Activated T-helper 1 cell treated with Interleukin-2 at 50 U/mL for 16 hours (primary cell): ENCODE results near the gene ARHGEF35.
"Not testable (repeated sequence)": the region's sequence is repeated elsewhere in the genome, so short reads cannot be mapped to it uniquely, and the experiment has no call there.

Source experiments
- DNase-seq: peaks from one replicate; pipeline ENCODE4 v3.0.0-alpha.2; 2020; ENCODE audit warnings: low read depth

The ARHGEF35 gene

DNA sequence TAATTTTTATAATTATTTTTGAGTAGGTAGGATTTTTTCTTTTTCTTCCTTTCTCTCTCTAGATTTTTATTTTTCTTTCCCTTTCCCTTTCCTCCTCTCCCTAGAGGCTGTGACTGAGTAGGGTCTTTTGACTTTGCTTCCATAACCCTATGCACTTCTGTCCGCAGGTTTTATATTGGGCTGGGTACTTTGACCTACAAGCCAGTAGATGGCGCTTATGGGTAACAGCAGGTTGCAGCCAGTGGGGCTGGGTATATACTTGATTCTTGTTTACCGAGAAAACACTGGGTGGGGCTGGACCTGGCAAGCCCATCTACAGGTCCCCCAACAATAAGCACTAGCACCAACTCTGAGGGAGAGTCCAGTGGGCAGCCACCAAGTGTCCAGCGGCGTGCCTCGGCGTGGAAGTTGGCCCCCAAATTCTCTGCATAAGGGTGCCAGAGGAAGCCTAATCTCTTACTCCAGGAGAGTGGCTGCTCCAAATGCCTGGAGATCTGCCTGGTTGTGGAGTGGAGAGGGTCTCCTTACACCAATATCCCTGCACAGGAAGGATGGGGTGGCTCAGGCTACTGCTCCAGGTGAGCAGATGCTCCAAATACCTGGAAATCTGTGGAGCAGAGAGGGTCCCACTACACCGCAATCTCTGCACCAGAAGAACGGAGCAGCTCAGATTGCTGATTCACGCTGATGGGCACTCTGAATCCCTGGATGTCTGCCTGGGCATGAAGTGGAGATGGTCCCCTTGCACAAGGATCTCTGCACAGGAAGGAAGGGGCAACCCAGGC is 17.1 kb downstream of the ARHGEF35 start:
- not testable (repeated sequence) for DNase-seq

DNA sequence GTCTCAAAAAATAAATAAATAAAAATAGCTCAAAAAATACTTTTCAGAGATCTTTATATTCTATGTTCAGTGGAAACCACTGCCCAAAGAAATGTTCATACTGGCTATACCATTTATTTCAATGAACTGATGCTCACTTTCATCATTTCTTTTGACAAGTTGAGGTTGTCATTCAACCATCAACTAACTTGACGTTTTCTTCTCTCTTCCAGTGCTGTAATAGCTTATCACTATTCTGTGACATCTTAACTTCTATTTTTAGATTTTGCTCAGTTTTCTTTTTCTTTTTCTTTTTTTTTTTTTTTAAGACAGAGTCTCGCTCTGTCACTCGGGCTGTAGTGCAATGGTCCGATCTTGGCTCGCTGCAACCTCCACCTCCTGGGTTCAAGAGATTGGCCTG is 21.0 kb downstream of the ARHGEF35 start:
- DNase-seq: no peak

DNA sequence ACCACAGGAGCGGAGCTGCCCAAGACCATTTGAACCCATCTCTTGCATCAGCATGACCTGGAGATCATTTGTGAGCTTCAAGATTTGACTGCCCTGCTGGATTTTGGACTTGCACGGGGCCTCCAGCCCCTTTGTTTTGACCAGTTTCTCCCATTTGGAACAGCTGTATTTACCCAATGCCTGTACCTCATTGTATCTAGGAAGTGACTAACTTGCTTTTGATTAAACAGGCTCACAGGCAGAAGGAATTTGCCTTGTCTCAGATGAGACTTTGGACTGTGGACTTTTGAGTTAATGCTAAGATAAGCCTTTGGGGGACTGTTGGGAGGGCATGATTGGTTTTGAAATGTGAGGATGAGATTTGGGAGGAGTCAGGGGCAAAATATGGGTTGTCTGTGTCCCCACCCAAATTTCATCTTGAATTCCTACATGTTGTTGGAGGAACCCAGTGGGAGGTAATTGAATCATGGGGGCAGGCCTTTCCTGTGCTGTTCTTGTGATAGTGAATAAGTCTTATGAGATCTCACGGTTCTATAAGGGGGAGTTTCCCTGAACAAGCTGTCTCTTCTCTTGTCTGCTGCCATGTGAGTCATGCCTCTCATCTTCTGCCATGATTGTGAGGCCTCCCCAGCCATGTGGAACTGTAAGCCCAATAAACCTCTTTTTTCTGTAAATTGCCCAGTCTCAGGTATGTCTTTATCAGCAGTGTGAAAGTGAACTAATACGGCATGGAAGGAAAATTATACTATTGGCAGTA is 23.9 kb downstream of the ARHGEF35 start:
- DNase-seq: not testable (repeated sequence)

DNA sequence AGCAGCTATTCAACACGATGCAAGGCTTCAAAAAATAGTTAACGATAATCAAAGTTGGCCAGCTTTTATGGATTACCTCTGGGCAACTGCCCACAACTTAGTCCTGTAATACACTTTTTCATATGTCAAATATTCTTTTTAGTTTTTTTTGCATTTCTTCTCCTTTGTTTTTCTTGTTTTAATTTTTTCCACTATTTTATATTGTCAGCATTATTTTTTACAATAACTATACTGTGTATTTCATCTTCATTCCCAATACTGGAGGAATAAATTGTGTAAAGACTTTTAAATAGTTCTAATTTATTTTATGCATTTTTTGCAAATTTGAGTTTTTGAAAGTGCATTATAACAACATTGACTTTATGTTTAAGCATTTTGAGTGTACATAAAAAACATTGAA is 30.8 kb downstream of the ARHGEF35 start:
- DNase-seq: no peak

DNA sequence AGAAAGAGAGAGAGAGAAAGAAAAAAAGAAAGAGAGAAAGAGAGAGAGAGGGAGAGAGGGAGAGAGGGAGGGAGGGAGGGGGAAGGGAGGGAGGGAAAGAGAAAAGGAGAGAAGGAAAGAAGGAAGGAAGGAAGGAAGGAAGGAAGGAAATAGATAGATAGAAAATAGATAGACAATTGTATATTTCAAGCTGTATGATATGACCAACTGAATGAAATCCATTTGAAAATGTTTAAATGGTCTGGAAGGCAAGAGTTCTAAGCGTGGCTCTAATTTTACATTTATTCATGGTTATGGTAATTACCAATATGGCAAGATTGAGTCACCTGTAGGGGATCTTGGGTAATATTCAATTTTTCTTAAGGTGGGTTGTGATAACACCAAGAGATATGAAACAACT is 36.8 kb downstream of the ARHGEF35 start:
- no peak for DNase-seq

DNA sequence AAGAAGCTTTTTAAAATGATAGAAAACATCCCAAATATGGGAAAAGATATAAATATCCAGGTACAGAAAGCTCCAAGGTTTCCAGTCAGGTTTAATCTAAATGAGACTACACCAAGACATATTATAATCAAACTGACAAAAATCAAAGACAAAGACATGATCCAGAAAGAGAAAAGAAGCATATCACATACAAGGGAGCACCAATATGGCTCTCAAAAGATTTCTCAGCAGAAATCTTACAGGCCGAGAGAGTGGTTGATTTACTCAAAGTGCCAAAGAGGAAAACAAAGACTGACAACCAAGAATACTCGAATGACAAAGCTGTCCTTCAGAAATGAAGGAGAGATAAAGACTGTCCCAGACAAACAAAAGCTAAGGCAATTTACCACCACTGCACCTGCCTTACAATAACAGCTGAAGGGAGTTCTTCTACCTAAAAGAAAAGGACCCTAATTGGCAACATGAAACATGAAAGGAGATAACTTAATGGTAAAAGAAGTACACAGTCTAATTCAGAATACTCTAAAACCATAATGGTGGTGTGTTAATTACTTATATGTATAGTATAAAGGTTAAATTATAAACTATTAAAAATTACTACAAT is 47.3 kb downstream of the ARHGEF35 start:
- DNase-seq: no peak

DNA sequence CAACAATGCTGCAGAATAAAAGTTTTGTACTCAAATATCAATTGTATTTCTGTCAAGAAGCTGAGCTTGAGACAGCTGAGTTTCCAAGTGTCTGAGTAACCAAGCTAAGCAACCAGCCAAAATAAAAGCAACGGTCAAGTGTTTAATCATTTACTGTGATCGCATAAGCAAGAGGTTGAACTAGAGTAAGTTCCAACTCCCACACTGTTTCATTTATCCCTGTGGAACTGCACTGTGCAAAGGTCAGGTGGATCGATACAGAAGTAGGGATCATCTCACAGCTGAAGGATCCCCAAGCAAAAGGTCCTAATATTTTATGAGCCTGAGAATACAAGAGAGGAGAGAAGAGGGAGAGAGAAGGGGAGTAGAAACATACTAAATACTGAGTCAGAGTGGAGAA is 51.2 kb downstream of the ARHGEF35 start:
- DNase-seq: no peak

DNA sequence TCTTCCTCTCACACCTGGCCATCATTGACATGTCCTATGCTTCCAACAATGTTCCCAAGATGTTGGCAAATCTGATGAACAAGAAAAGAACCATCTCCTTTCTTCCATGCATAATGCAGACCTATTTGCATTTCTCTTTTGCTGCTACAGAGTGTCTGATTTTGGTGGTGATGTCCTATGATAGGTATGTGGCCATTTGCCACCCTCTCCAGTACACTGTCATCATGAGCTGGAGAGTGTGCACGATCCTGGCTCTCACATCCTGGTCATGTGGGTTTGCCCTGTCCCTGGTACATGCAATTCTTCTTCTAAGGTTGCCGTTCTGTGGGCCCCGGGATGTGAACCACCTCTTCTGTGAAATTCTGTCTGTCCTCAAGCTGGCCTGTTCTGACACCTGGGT is 53.4 kb downstream of the ARHGEF35 start:
- no peak for DNase-seq

DNA sequence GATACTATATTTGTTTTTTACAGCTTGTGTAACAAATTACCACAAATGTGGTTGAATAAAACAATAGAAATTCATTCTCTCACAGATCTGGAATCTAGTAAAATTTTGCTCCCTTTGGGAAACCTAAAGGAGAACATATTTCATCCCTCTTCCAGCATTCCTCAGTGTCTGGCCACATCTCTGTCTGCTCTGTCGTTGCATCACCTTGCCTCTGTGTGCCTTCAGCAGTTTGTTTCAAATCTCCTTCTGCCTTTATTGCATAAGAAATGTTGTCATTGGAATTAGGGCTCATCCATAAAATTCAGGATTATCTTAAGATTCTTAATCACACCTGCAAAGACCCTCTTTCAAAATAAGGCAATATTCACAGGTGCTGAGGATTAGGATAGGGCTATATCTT is 58.1 kb downstream of the ARHGEF35 start:
- DNase-seq: no peak
